ENCODE data around the gene ST13. TPM values are rescaled to one million over a fixed set of nuclear protein-coding genes. Genes with fewer than 3 reads are reported as not detected.

The ST13 gene
- total RNA-seq, 2 donors from 2014 or later, result 193 to 238 TPM

- Histone ChIP-seq H3K36me3 (no peaks in the 10 kb centered on the region), H3K9ac (ENCODE audit: low read depth in 2 of 2, low read length in 2 of 2) (no peak overlapping the region), H3K4me1 (no peaks in the 10 kb centered on the region), H3K27ac (no peak overlapping the region), H3K4me3 (no peak overlapping the region), H3K27me3 (no peaks in the 10 kb centered on the region), H3K9me3 (no peaks in the 10 kb centered on the region)
- intact Hi-C loops (cut with DNase I), result loop anchor here (10.0 kb wide), 2 partner anchors 206 to 456 kb away; no protein-coding TSS in a partner anchor
- no peak for TF ChIP-seq CTCF (IDR thresholded peaks at IDR 0.05)
- DNase-seq, result no peak
Measured at GRCh38 chr22:40890881-40891280, 34.4 kb upstream of the ST13 start.

DNA sequence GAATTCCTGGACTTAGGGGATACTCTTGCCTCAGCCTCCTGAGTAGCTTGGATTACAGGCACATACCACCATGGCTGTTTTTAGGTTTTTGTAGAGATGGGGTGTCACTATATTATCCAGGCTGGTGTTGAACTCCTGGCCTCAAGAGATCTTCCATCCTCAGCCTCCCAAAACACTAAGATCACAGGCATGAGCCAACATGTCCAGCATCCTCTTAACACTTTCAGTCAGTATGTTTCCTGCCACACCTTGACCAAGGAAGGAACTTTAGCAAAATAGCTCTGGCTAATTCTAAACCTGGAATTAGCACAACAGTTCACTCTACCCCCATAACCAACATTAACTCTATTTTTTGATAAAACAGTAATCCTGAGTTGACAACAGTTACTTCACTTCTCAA lies 32.7 kb upstream of the ST13 start:
- H3K9me3 ChIP-seq, result no peaks in the 10 kb centered on the region
- no peak for DNase-seq
- H3K36me3 ChIP-seq, result no peaks in the 10 kb centered on the region
- no peak overlapping the region for H3K4me3 ChIP-seq
- TF ChIP-seq CTCF (IDR thresholded peaks at IDR 0.05), result no peak
- H3K27ac ChIP-seq, result no peak overlapping the region
- intact Hi-C loops (cut with DNase I), result no loop called here
- H3K4me1 ChIP-seq, result no peaks in the 10 kb centered on the region
- no peaks in the 10 kb centered on the region for H3K27me3 ChIP-seq
- no peak overlapping the region for H3K9ac ChIP-seq (ENCODE audit: low read depth in 2 of 2, low read length in 2 of 2)

GRCh38 chr22:40878922-40879321 lies 22.5 kb upstream of the ST13 start:
- no peak overlapping the region for H3K4me3 ChIP-seq
- no peaks in the 10 kb centered on the region for H3K27me3 ChIP-seq
- no peaks in the 10 kb centered on the region for H3K9me3 ChIP-seq
- H3K36me3 ChIP-seq, result no peaks in the 10 kb centered on the region
- H3K27ac ChIP-seq, result no peak overlapping the region
- no peak for TF ChIP-seq CTCF (IDR thresholded peaks at IDR 0.05)
- no peaks in the 10 kb centered on the region for H3K4me1 ChIP-seq
- no peak for DNase-seq
- intact Hi-C loops (cut with DNase I), result no loop called here
- no peak overlapping the region for H3K9ac ChIP-seq (ENCODE audit: low read depth in 2 of 2, low read length in 2 of 2)

GRCh38 chr22:40877488-40877887 lies 21.0 kb upstream of the ST13 start:
- H3K9me3 ChIP-seq, result no peaks in the 10 kb centered on the region
- no peak for DNase-seq
- H3K9ac ChIP-seq (ENCODE audit: low read depth in 2 of 2, low read length in 2 of 2), result no peak overlapping the region
- no peaks in the 10 kb centered on the region for H3K36me3 ChIP-seq
- peak overlapping the region; percentile 61 for H3K27ac ChIP-seq
- no peaks in the 10 kb centered on the region for H3K4me1 ChIP-seq
- no peak for TF ChIP-seq CTCF (IDR thresholded peaks at IDR 0.05)
- H3K27me3 ChIP-seq, result no peaks in the 10 kb centered on the region
- peak overlapping the region; percentile 2 for H3K4me3 ChIP-seq
- intact Hi-C loops (cut with DNase I), result no loop called here

GRCh38 chr22:40876907-40877306 lies 20.5 kb upstream of the ST13 start:
- H3K27me3 ChIP-seq, result no peaks in the 10 kb centered on the region
- no peak for TF ChIP-seq CTCF (IDR thresholded peaks at IDR 0.05)
- no peak overlapping the region for H3K9ac ChIP-seq (ENCODE audit: low read depth in 2 of 2, low read length in 2 of 2)
- no peaks in the 10 kb centered on the region for H3K4me1 ChIP-seq
- no peak for DNase-seq
- no peaks in the 10 kb centered on the region for H3K9me3 ChIP-seq
- peak overlapping the region; percentile 2 for H3K4me3 ChIP-seq
- no peaks in the 10 kb centered on the region for H3K36me3 ChIP-seq
- intact Hi-C loops (cut with DNase I), result no loop called here
- peak overlapping the region; percentile 61 for H3K27ac ChIP-seq

DNA sequence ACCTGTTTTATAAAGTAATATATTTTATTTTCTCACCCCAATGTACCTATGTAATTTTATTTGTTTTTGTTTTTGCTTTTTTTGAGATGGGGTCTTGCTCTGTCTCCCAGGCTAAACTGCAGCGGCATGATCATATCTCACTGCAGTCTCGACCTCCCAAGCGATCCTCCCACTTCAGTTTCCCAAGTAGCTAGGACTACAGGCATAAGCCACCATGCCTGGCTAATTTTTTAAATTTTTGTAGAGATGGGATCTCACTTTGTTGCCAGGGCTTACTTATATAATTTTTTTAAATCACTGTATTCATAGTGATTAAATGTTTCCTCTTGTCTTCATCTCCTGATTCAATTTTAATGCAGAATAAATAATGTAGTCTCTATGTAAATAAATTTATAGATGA lies 18.7 kb upstream of the ST13 start:
- H3K36me3 ChIP-seq, result no peaks in the 10 kb centered on the region
- no peak overlapping the region for H3K27ac ChIP-seq
- H3K4me3 ChIP-seq, result no peak overlapping the region

More for the DNA sequence above, 18.7 kb upstream of the ST13 start:
- Histone ChIP-seq H3K9ac (ENCODE audit: low read depth in 2 of 2, low read length in 2 of 2) (no peak overlapping the region), H3K9me3 (no peaks in the 10 kb centered on the region), H3K27me3 (no peaks in the 10 kb centered on the region), H3K4me1 (no peaks in the 10 kb centered on the region)
- intact Hi-C loops (cut with DNase I), result no loop called here
- TF ChIP-seq CTCF (IDR thresholded peaks at IDR 0.05), result no peak
- no peak for DNase-seq

All from colonic mucosa (tissue), 4 donors.